Mesenchymal stem cell (in vitro differentiated cells and primary cell): ENCODE data around the gene FIBCD1.
"Not testable (repeated sequence)": the region's sequence is repeated elsewhere in the genome, so short reads cannot be mapped to it uniquely, and the experiment has no call there.

ENCODE experiments used
- DNase-seq: peaks from one replicate; pipeline ENCODE4 v3.0.0-alpha.2; 2013
- H2AFZ ChIP-seq: one replicate; pipeline ENCODE4 v1.6.1; 2013; ENCODE audit warnings: low read depth, mild to moderate bottlenecking, control low read depth, inconsistent platforms, low read length, moderate library complexity
- H2AK5ac ChIP-seq: 2 replicates; pipeline ENCODE4 v1.6.1; 2013; ENCODE audit warnings: low read length, moderate library complexity, mild to moderate bottlenecking, inconsistent platforms; ENCODE audit not compliant: severe bottlenecking
- H2BK120ac ChIP-seq: one replicate; pipeline ENCODE4 v1.6.1; 2013; ENCODE audit warnings: low read depth, mild to moderate bottlenecking, inconsistent platforms, low read length, moderate library complexity
- H2BK12ac ChIP-seq, 2 experiments: one replicate each; pipeline ENCODE4 v1.6.1; 2013; ENCODE audit warnings: inconsistent platforms in 2 of 2, low read length in 2 of 2, mild to moderate bottlenecking in 2 of 2, moderate library complexity in 2 of 2, control low read depth in 1 of 2
- H2BK15ac ChIP-seq: one replicate; pipeline ENCODE4 v1.6.1; 2013; ENCODE audit warnings: mild to moderate bottlenecking, low read depth, inconsistent platforms; ENCODE audit not compliant: poor library complexity, severe bottlenecking
- H2BK5ac ChIP-seq: 2 replicates; pipeline ENCODE4 v1.6.1; 2013; ENCODE audit warnings: low read depth, mild to moderate bottlenecking, low read length, control low read depth, inconsistent platforms; ENCODE audit not compliant: poor library complexity, severe bottlenecking
- H3K14ac ChIP-seq, 2 experiments: one replicate each; pipeline ENCODE4 v1.6.1; 2013; ENCODE audit warnings: inconsistent platforms in 2 of 2, low read length in 2 of 2, control low read depth in 1 of 2, mild to moderate bottlenecking in 1 of 2, moderate library complexity in 1 of 2
- H3K18ac ChIP-seq, 2 experiments: one replicate each; pipeline ENCODE4 v1.6.1; 2013; ENCODE audit warnings: inconsistent platforms in 2 of 2, low read length in 2 of 2, control low read depth in 1 of 2, low read depth in 1 of 2, mild to moderate bottlenecking in 1 of 2
- H3K23ac ChIP-seq, 2 experiments: one replicate each; pipeline ENCODE4 v1.6.1; 2013; ENCODE audit warnings: inconsistent platforms in 2 of 2, low read length in 2 of 2, mild to moderate bottlenecking in 2 of 2, moderate library complexity in 2 of 2, control low read depth in 1 of 2
- H3K27ac ChIP-seq: 2 replicates; pipeline ENCODE4 v1.5.1; 2013; ENCODE audit warnings: mild to moderate bottlenecking, moderate library complexity, low read length, control low read depth, inconsistent platforms; ENCODE audit not compliant: poor library complexity, severe bottlenecking
- H3K27me3 ChIP-seq, 2 experiments: 2 replicates each; pipeline versions ENCODE4 v1.6.1 to v1.7.0; 2013; ENCODE audit warnings: low read length in 2 of 2, mild to moderate bottlenecking in 2 of 2, moderate library complexity in 2 of 2, control low read depth in 1 of 2, inconsistent platforms in 1 of 2; ENCODE audit not compliant: control insufficient read depth in 1 of 2, insufficient read depth in 1 of 2
- H3K36me3 ChIP-seq, 2 experiments: 2 replicates each; pipeline versions ENCODE4 v1.6.1 to v1.7.0; 2013; ENCODE audit warnings: low read length in 2 of 2, control low read depth in 1 of 2, inconsistent platforms in 1 of 2, low read depth in 1 of 2, mild to moderate bottlenecking in 1 of 2; ENCODE audit not compliant: insufficient read depth in 2 of 2, control insufficient read depth in 1 of 2
- H3K4ac ChIP-seq, 2 experiments: one replicate each; pipeline ENCODE4 v1.6.1; 2013; ENCODE audit warnings: inconsistent platforms in 2 of 2, low read length in 2 of 2, mild to moderate bottlenecking in 2 of 2, moderate library complexity in 2 of 2, control low read depth in 1 of 2, low read depth in 1 of 2
- H3K4me1 ChIP-seq: 2 replicates; pipeline ENCODE4 v1.6.1; 2013; ENCODE audit warnings: low read depth, low read length, control low read depth; ENCODE audit not compliant: control insufficient read depth, insufficient read depth
- H3K4me2 ChIP-seq: 2 replicates; pipeline ENCODE4 v1.6.1; 2013; ENCODE audit warnings: low read length, mild to moderate bottlenecking, inconsistent platforms; ENCODE audit not compliant: poor library complexity, severe bottlenecking
- H3K4me3 ChIP-seq, 2 experiments: 2 replicates each; pipeline versions ENCODE4 v1.5.1 to v1.7.0; 2013; ENCODE audit warnings: low read length in 2 of 2, mild to moderate bottlenecking in 2 of 2, control low read depth in 1 of 2, low read depth in 1 of 2; ENCODE audit not compliant: insufficient read depth in 1 of 2
- H3K79me1 ChIP-seq: replicated peaks from 2 replicates; pipeline ENCODE4 v1.6.1; 2013; ENCODE audit warnings: mild to moderate bottlenecking, control low read depth, low read length, inconsistent platforms; ENCODE audit not compliant: poor library complexity, severe bottlenecking
- H3K9ac ChIP-seq: 2 replicates; pipeline ENCODE4 v1.7.0; 2013; ENCODE audit warnings: mild to moderate bottlenecking, low read length, moderate library complexity
- H3K9me3 ChIP-seq: 2 replicates; pipeline ENCODE4 v1.7.0; 2013; ENCODE audit warnings: mild to moderate bottlenecking, low read length; ENCODE audit not compliant: control insufficient read depth
- H4K8ac ChIP-seq: one replicate; pipeline ENCODE4 v1.6.1; 2013; ENCODE audit warnings: inconsistent platforms, mild to moderate bottlenecking, low read length, moderate library complexity
- H4K91ac ChIP-seq: one replicate; pipeline ENCODE4 v1.6.1; 2013; ENCODE audit warnings: mild to moderate bottlenecking, low read length, inconsistent platforms
- WGBS: methylation state at CpG from one replicate; pipeline ENCODE4 v1.1.7; 2013; ENCODE audit warnings: mixed read lengths; 5-methylcytosine and 5-hydroxymethylcytosine counted together

Gene FIBCD1

DNA sequence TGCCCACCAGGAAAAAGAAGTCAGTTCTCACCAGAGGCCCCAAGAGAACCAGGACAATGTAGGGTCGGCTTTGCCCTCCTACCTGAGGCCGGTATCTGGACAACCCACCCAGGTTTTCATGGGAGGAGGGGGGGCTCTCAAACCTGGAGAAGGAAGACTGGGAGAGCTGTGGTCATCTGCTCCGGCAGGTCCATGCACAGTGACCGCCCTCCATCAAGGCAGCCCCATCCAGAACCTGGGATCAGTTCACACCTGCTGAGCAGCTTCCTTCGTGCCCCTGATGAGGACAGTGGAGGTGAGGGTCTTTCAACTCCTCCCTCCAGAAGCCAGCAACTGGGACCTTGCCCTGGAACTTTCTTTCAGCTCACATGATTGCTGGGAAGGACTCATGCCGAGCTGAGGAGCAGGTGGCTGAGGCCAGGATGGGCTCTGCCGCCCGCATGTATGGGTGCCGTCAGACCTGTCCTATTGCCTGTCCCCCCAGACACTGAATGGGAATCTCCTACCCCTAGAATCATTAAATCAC lies 20.8 kb upstream of the FIBCD1 start:
- H3K27me3 ChIP-seq = peaks cover 19 to 25% of the 10 kb centered on the region in 2 experiments
- no peak overlapping the region for H3K23ac ChIP-seq
- WGBS = 94% methylated on average over 8 of the region's 9 CpGs

GRCh38 chr9:130958564-130958963 lies 19.5 kb upstream of the FIBCD1 start:
- not testable (repeated sequence) for H3K14ac ChIP-seq, H4K8ac ChIP-seq, H3K36me3 ChIP-seq, DNase-seq, H3K9me3 ChIP-seq, H3K27ac ChIP-seq, H2BK120ac ChIP-seq, H2BK5ac ChIP-seq, H2AK5ac ChIP-seq, H3K4me2 ChIP-seq, H2BK12ac ChIP-seq, H3K18ac ChIP-seq, H3K9ac ChIP-seq, H3K23ac ChIP-seq, H3K4me3 ChIP-seq, H3K4ac ChIP-seq, H2BK15ac ChIP-seq, H2AFZ ChIP-seq, H3K79me1 ChIP-seq
- Histone ChIP-seq H4K91ac (peak overlapping the region; percentile 14), H3K4me1 (peaks cover 13% of the 10 kb centered on the region), H3K27me3 (peaks cover 25 to 37% of the 10 kb centered on the region in 2 experiments)
- WGBS = 31% methylated on average over 4 of the region's 4 CpGs

More for the DNA sequence above, 20.8 kb upstream of the FIBCD1 start:
- H3K9me3 ChIP-seq = peaks cover 3% of the 10 kb centered on the region
- peaks cover 13% of the 10 kb centered on the region for H3K4me1 ChIP-seq
- no peak overlapping the region for H4K91ac ChIP-seq
- H2AK5ac ChIP-seq = no peak overlapping the region
- H3K4ac ChIP-seq = no peak overlapping the region
- no peak overlapping the region for H3K27ac ChIP-seq
- no peak overlapping the region for H2BK15ac ChIP-seq
- H4K8ac ChIP-seq = no peak overlapping the region
- H3K14ac ChIP-seq = no peak overlapping the region
- H2AFZ ChIP-seq = no peak overlapping the region
- DNase-seq = no peak
- no peaks in the 10 kb centered on the region for H3K36me3 ChIP-seq
- H2BK12ac ChIP-seq = no peak overlapping the region
- H3K79me1 ChIP-seq = no peaks in the 10 kb centered on the region
- no peak overlapping the region for H2BK5ac ChIP-seq
- no peak overlapping the region for H3K18ac ChIP-seq
- H3K4me2 ChIP-seq = no peak overlapping the region
- H3K4me3 ChIP-seq = no peak overlapping the region
- H3K9ac ChIP-seq = no peak overlapping the region
- no peak overlapping the region for H2BK120ac ChIP-seq

DNA sequence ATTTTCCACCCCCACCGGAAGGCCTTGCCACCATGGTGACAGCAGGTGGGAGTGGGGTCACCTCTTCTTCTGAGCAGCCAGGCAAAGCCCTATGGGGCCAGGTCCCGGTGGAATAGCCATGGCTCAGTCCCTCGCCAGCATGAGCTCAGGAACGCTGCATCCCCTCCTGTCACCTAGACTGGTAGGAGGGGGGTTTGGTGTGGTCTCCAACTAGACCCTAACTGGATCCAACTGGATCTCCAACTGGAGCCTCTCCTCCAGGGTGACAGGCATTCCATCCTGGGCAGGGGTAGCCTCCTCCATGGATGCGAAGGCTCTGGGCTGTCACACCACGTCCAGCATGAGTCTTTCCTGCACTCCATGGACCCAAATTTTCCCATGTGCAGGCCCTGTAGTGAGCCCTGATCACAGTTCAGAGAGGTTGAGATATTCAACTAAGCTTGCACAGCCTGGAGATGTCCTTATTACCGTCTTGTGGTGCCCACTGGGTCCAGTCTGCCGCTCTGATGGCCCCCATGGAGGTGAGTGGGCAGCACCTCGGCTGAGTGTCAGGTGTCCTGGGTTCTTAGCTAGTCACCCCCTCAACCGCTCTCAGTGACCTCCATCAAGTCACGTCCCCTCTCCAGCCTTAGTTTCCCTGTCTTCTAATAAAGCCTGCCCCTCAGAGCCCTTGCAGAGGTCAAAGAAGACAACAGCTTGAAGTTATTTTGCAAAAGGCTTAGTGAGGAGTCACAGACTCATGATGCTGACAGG lies 18.6 kb upstream of the FIBCD1 start:
- H2BK12ac ChIP-seq = no peak overlapping the region
- H3K36me3 ChIP-seq = no peaks in the 10 kb centered on the region
- H4K91ac ChIP-seq = no peak overlapping the region
- H2AFZ ChIP-seq = no peak overlapping the region
- no peak overlapping the region for H3K14ac ChIP-seq
- H3K9ac ChIP-seq = no peak overlapping the region
- peaks cover 3% of the 10 kb centered on the region for H3K9me3 ChIP-seq
- H2BK15ac ChIP-seq = no peak overlapping the region
- no peak overlapping the region for H2AK5ac ChIP-seq
- peaks cover 29 to 45% of the 10 kb centered on the region in 2 experiments for H3K27me3 ChIP-seq
- H2BK120ac ChIP-seq = no peak overlapping the region
- no peak for DNase-seq
- H3K4me3 ChIP-seq = no peak overlapping the region
- no peak overlapping the region for H4K8ac ChIP-seq
- no peak overlapping the region for H3K4me2 ChIP-seq
- H3K27ac ChIP-seq = no peak overlapping the region
- no peak overlapping the region for H2BK5ac ChIP-seq
- no peak overlapping the region for H3K18ac ChIP-seq
- no peak overlapping the region for H3K23ac ChIP-seq
- no peaks in the 10 kb centered on the region for H3K79me1 ChIP-seq
- 85% methylated on average over 10 of the region's 11 CpGs for WGBS
- no peak overlapping the region for H3K4ac ChIP-seq
- H3K4me1 ChIP-seq = peaks cover 10% of the 10 kb centered on the region

DNA sequence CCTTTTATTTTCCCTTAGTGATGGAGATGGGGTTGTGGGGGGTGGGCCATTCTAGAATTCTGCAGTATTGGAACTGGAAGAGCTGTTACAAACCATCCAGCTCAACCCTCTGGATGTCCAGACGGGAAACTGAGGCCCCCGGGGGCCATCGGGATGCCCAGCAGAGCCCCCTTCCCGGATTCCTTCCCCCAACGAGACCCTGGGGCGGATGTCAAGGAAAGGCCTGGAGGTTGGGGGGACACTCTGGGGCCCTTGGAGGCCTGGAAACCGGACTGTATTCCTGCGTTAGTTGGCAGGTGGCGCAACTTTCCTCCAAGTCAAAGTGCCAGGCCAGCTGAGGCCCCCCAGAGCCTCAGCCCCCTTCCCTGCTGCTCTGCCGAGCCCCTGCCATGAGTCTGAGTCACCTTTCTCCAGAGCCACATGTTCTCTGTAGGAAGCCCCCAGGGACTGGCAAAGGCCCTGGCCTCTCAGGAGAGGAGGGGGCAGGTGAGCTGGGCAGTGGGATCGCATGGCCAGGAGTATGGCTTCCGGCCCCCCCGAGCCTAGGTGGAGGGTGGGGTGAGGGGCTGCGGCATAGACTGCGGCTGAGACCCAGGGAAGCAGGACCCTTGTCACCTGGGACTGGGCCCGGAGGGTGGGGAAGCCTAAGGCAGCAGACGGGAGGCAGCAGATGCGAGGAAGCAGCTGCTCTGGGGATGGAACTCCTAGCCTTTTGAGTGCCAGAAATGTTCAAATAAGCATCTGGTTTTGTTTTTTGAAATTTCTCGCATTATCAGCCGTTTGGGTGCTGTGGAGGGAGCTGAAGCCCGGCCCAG lies 17.8 kb upstream of the FIBCD1 start:
- Histone ChIP-seq H4K8ac (no peak overlapping the region), H2AFZ (no peak overlapping the region), H3K18ac (no peak overlapping the region), H3K36me3 (no peaks in the 10 kb centered on the region), H2BK5ac (no peak overlapping the region), H3K4me2 (no peak overlapping the region), H3K27me3 (peaks cover 35 to 53% of the 10 kb centered on the region in 2 experiments), H3K23ac (no peak overlapping the region), H3K79me1 (no peaks in the 10 kb centered on the region), H3K14ac (no peak overlapping the region), H2BK12ac (no peak overlapping the region), H3K27ac (no peak overlapping the region), H3K4me3 (no peak overlapping the region), H2BK120ac (no peak overlapping the region), H3K4me1 (peaks cover 3% of the 10 kb centered on the region), H4K91ac (no peak overlapping the region), H3K9me3 (peaks cover 3% of the 10 kb centered on the region), H2AK5ac (no peak overlapping the region), H3K9ac (no peak overlapping the region), H2BK15ac (no peak overlapping the region), H3K4ac (no peak overlapping the region)
- DNase-seq = no peak
- 81% methylated on average over 21 of the region's 21 CpGs for WGBS
